ENCODE results near the gene SLC35F2.
"Not testable (repeated sequence)": the region's sequence is repeated elsewhere in the genome, so short reads cannot be mapped to it uniquely, and the experiment has no call there.

Gene SLC35F2

GRCh38 chr11:107864591-107864990 is 6.0 kb upstream of the SLC35F2 start:
- Histone ChIP-seq H3K9me3 (ENCODE audit: control extremely low read depth in 1 of 5, control insufficient read depth in 4 of 5, insufficient read depth in 2 of 5, low read depth in 1 of 5, low read length in 4 of 5) (no peaks in the 10 kb centered on the region), H3K4me1 (ENCODE audit: control extremely low read depth in 1 of 4, control insufficient read depth in 4 of 4, insufficient read depth in 4 of 4, low read length in 3 of 4) (peaks cover 2 to 6% (median 4%) of the 10 kb centered on the region in 4 experiments), H3K27me3 (replicated peaks in 2 of 5; ENCODE audit: control insufficient read depth in 4 of 5, insufficient read depth in 5 of 5, low read length in 4 of 5) (peaks cover 0 to 2% (median 0%) of the 10 kb centered on the region in 5 experiments), H3K36me3 (ENCODE audit: control insufficient read depth in 4 of 4, insufficient read depth in 4 of 4, low read length in 3 of 4) (no peaks in the 10 kb centered on the region), H3K27ac (ENCODE audit: insufficient read depth in 1 of 2, low read depth in 1 of 2, low read length in 2 of 2, poor library complexity in 1 of 2, severe bottlenecking in 2 of 2) (no peak overlapping the region), H3K4me3 (ENCODE audit: control insufficient read depth in 1 of 7, extremely low read depth in 1 of 7, insufficient read depth in 4 of 7, low read depth in 2 of 7, low read length in 6 of 7) (no peak overlapping the region)
- POLR2A ChIA-PET, result no interaction called here
- peak in 2 of 3 donors; percentile 45 to 52 for DNase-seq
- CTCF ChIA-PET, result interaction anchor here (1.0 to 1.4 kb wide), 4 partner anchors 12 to 93 kb away, joined by 3 to 4 read pairs (median 3); no protein-coding TSS in a partner anchor
- 27% methylated on average over 3 of the region's 4 CpGs for WGBS (ENCODE audit: insufficient coverage)

GRCh38 chr11:107860688-107861087 is 2.1 kb upstream of the SLC35F2 start:
- ChIA-PET POLR2A (no interaction called here), CTCF (interaction anchor here (0.7 to 2.1 kb wide), 3 partner anchors 20 to 90 kb away, joined by 3 to 6 read pairs (median 3); no protein-coding TSS in a partner anchor)
- DNase-seq, result peak in 1 of 3 donors; percentile 13
- no peaks in the 10 kb centered on the region for H3K9me3 ChIP-seq (ENCODE audit: control extremely low read depth in 1 of 5, control insufficient read depth in 4 of 5, insufficient read depth in 2 of 5, low read depth in 1 of 5, low read length in 4 of 5)
- H3K27ac ChIP-seq (ENCODE audit: insufficient read depth in 1 of 2, low read depth in 1 of 2, low read length in 2 of 2, poor library complexity in 1 of 2, severe bottlenecking in 2 of 2), result no peak overlapping the region
- 90% methylated on average over 1 of the region's 2 CpGs for WGBS (ENCODE audit: insufficient coverage)
- no peaks in the 10 kb centered on the region for H3K36me3 ChIP-seq (ENCODE audit: control insufficient read depth in 4 of 4, insufficient read depth in 4 of 4, low read length in 3 of 4)
- H3K4me3 ChIP-seq (ENCODE audit: control insufficient read depth in 1 of 7, extremely low read depth in 1 of 7, insufficient read depth in 4 of 7, low read depth in 2 of 7, low read length in 6 of 7), result no peak overlapping the region
- peaks cover 7 to 22% (median 18%) of the 10 kb centered on the region in 4 experiments for H3K4me1 ChIP-seq (ENCODE audit: control extremely low read depth in 1 of 4, control insufficient read depth in 4 of 4, insufficient read depth in 4 of 4, low read length in 3 of 4)
- H3K27me3 ChIP-seq (replicated peaks in 2 of 5; ENCODE audit: control insufficient read depth in 4 of 5, insufficient read depth in 5 of 5, low read length in 4 of 5), result peaks cover 0 to under 1% (median 0%) of the 10 kb centered on the region in 5 experiments

- H3K36me3 ChIP-seq (ENCODE audit: control insufficient read depth in 4 of 4, insufficient read depth in 4 of 4, low read length in 3 of 4); H3K9me3 ChIP-seq (ENCODE audit: control extremely low read depth in 1 of 5, control insufficient read depth in 4 of 5, insufficient read depth in 2 of 5, low read depth in 1 of 5, low read length in 4 of 5); DNase-seq; H3K27me3 ChIP-seq (replicated peaks in 2 of 5; ENCODE audit: control insufficient read depth in 4 of 5, insufficient read depth in 5 of 5, low read length in 4 of 5); H3K27ac ChIP-seq (ENCODE audit: insufficient read depth in 1 of 2, low read depth in 1 of 2, low read length in 2 of 2, poor library complexity in 1 of 2, severe bottlenecking in 2 of 2); POLR2A ChIA-PET: not testable (repeated sequence)
- 94% methylated on average over 10 of the region's 15 CpGs for WGBS (ENCODE audit: insufficient coverage)
- peak overlapping the region in 2 of 7 experiments; percentile 74 to 86 for H3K4me3 ChIP-seq (ENCODE audit: control insufficient read depth in 1 of 7, extremely low read depth in 1 of 7, insufficient read depth in 4 of 7, low read depth in 2 of 7, low read length in 6 of 7)
- H3K4me1 ChIP-seq (ENCODE audit: control extremely low read depth in 1 of 4, control insufficient read depth in 4 of 4, insufficient read depth in 4 of 4, low read length in 3 of 4), result peaks cover 7 to 22% (median 18%) of the 10 kb centered on the region in 4 experiments
- CTCF ChIA-PET, result interaction anchor here (1.6 to 2.1 kb wide), 2 partner anchors 19 to 30 kb away, joined by 3 to 6 read pairs; no protein-coding TSS in a partner anchor
These were observed 1.6 kb upstream of the SLC35F2 start for GRCh38 chr11:107860240-107860620.

DNA sequence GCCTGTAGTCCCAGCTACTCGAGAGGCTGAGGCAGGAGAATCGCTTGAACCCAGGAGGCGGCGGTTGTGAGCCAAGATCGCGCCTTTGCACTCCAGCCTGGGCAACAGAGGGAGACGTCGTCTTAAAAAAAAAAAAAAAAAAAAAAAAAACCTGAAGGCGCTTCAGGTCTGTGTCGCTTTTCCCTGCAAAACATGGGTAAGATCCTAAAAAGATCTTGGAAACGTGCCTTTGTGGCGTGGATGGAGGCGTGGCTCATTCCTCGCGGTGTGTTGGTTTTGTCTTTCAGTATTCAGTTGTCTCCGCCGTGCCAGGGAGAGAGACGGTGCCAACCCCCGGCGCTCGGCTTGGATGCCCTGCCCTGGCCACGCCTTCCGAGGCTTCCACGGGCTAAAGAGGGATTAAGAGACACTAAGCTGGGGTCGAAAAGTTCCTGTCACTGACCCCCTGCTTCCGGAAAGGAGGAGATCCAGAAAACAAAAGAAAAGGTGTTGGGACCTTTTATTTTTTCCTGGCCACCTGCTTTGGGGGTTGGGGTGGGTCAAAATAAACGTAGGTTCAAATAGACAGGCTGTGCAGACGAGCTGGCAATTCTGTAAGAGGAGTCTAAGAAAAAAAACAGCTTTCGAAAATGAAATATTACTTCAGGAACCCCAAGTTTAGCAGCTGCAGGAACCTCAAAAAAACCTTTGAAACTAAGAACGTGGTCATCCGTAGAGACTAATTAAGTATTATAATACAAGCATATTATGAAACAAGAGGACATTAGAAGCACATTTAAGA is 1.1 kb upstream of the SLC35F2 start:
- H3K4me1 ChIP-seq (ENCODE audit: control extremely low read depth in 1 of 4, control insufficient read depth in 4 of 4, insufficient read depth in 4 of 4, low read length in 3 of 4), result peaks cover 7 to 23% (median 19%) of the 10 kb centered on the region in 4 experiments
- CTCF ChIA-PET, result interaction anchor here (1.6 to 2.1 kb wide), 2 partner anchors 19 to 29 kb away, joined by 3 to 6 read pairs; no protein-coding TSS in a partner anchor
- POLR2A ChIA-PET, result no interaction called here
- H3K9me3 ChIP-seq (ENCODE audit: control extremely low read depth in 1 of 5, control insufficient read depth in 4 of 5, insufficient read depth in 2 of 5, low read depth in 1 of 5, low read length in 4 of 5), result no peaks in the 10 kb centered on the region
- no peaks in the 10 kb centered on the region for H3K27me3 ChIP-seq (replicated peaks in 2 of 5; ENCODE audit: control insufficient read depth in 4 of 5, insufficient read depth in 5 of 5, low read length in 4 of 5)
- H3K36me3 ChIP-seq (ENCODE audit: control insufficient read depth in 4 of 4, insufficient read depth in 4 of 4, low read length in 3 of 4), result peaks cover 0 to 3% (median 0%) of the 10 kb centered on the region in 4 experiments
- peak in 2 of 3 donors; percentile 20 to 41 for DNase-seq
- H3K27ac ChIP-seq (ENCODE audit: insufficient read depth in 1 of 2, low read depth in 1 of 2, low read length in 2 of 2, poor library complexity in 1 of 2, severe bottlenecking in 2 of 2), result no peak overlapping the region
- 0% methylated on average over 18 of the region's 31 CpGs for WGBS (ENCODE audit: insufficient coverage)
- H3K4me3 ChIP-seq (ENCODE audit: control insufficient read depth in 1 of 7, extremely low read depth in 1 of 7, insufficient read depth in 4 of 7, low read depth in 2 of 7, low read length in 6 of 7), result peak overlapping the region; percentile 44 to 93 (median 83)

GRCh38 chr11:107857550-107858216 is 904 bp downstream of the SLC35F2 start:
- Histone ChIP-seq H3K27me3 (replicated peaks in 2 of 5; ENCODE audit: control insufficient read depth in 4 of 5, insufficient read depth in 5 of 5, low read length in 4 of 5) (no peaks in the 10 kb centered on the region), H3K4me1 (ENCODE audit: control extremely low read depth in 1 of 4, control insufficient read depth in 4 of 4, insufficient read depth in 4 of 4, low read length in 3 of 4) (peaks cover 7 to 23% (median 19%) of the 10 kb centered on the region in 4 experiments), H3K27ac (ENCODE audit: insufficient read depth in 1 of 2, low read depth in 1 of 2, low read length in 2 of 2, poor library complexity in 1 of 2, severe bottlenecking in 2 of 2) (no peak overlapping the region), H3K4me3 (ENCODE audit: control insufficient read depth in 1 of 7, extremely low read depth in 1 of 7, insufficient read depth in 4 of 7, low read depth in 2 of 7, low read length in 6 of 7) (peak overlapping the region; percentile 44 to 93 (median 83)), H3K9me3 (ENCODE audit: control extremely low read depth in 1 of 5, control insufficient read depth in 4 of 5, insufficient read depth in 2 of 5, low read depth in 1 of 5, low read length in 4 of 5) (no peaks in the 10 kb centered on the region), H3K36me3 (ENCODE audit: control insufficient read depth in 4 of 4, insufficient read depth in 4 of 4, low read length in 3 of 4) (peaks cover 0 to 3% (median 0%) of the 10 kb centered on the region in 4 experiments)
- POLR2A ChIA-PET, result no interaction called here
- peak in 2 of 3 donors; percentile 3 to 19 for DNase-seq
- CTCF ChIA-PET, result no interaction called here
- WGBS (ENCODE audit: insufficient coverage), result 49% methylated on average over 14 of the region's 16 CpGs

GRCh38 chr11:107856981-107857517 is 1.5 kb downstream of the SLC35F2 start:
- Histone ChIP-seq H3K4me3 (ENCODE audit: control insufficient read depth in 1 of 7, extremely low read depth in 1 of 7, insufficient read depth in 4 of 7, low read depth in 2 of 7, low read length in 6 of 7) (peak overlapping the region in 4 of 7 experiments; percentile 13 to 93 (median 86)), H3K4me1 (ENCODE audit: control extremely low read depth in 1 of 4, control insufficient read depth in 4 of 4, insufficient read depth in 4 of 4, low read length in 3 of 4) (peaks cover 7 to 23% (median 19%) of the 10 kb centered on the region in 4 experiments), H3K27me3 (replicated peaks in 2 of 5; ENCODE audit: control insufficient read depth in 4 of 5, insufficient read depth in 5 of 5, low read length in 4 of 5) (no peaks in the 10 kb centered on the region), H3K27ac (ENCODE audit: insufficient read depth in 1 of 2, low read depth in 1 of 2, low read length in 2 of 2, poor library complexity in 1 of 2, severe bottlenecking in 2 of 2) (no peak overlapping the region), H3K9me3 (ENCODE audit: control extremely low read depth in 1 of 5, control insufficient read depth in 4 of 5, insufficient read depth in 2 of 5, low read depth in 1 of 5, low read length in 4 of 5) (no peaks in the 10 kb centered on the region), H3K36me3 (ENCODE audit: control insufficient read depth in 4 of 4, insufficient read depth in 4 of 4, low read length in 3 of 4) (peaks cover 0 to 3% (median 0%) of the 10 kb centered on the region in 4 experiments)
- ChIA-PET POLR2A (no interaction called here), CTCF (no interaction called here)
- no peak for DNase-seq
- 70% methylated on average over 7 of the region's 7 CpGs for whole genome bisulfite sequencing (ENCODE audit: insufficient coverage)
